Common myeloid progenitor, CD34-positive (primary cell): ENCODE measurements around the gene NELL1.

Source experiments
- CTCF ChIA-PET: fragments of 350-600 bp; sonication (Branson Sonifier 250); formaldehyde crosslinking; loops from one replicate; lab custom pipeline; 2021; ENCODE audit warnings: antibody characterized with exemption; lab: Charles Lee
- POLR2A ChIA-PET: fragments of 350-600 bp; sonication (Branson Sonifier 250); formaldehyde crosslinking; loops from one replicate; lab custom pipeline; 2021; ENCODE audit warnings: antibody characterized with exemption; lab: Charles Lee
- DNase-seq, 3 donors: peaks; one replicate each; pipeline versions ENCODE4 v3.0.0 to v3.0.0-alpha.2; 2013
- H3K27ac ChIP-seq, 2 experiments: 1 replicate in 1 of 2; 2 replicates in 1 of 2; pipeline ENCODE4 v1.7.0; 2013; ENCODE audit warnings: inconsistent platforms in 2 of 2, low read length in 2 of 2, mild to moderate bottlenecking in 2 of 2, low read depth in 1 of 2, moderate library complexity in 1 of 2; ENCODE audit not compliant: severe bottlenecking in 2 of 2, insufficient read depth in 1 of 2, poor library complexity in 1 of 2
- H3K27me3 ChIP-seq, 5 experiments: replicated peaks in 2 of 5; 1 replicate in 3 of 5; 2 replicates in 2 of 5; pipeline versions ENCODE4 v1.6.1 to v1.7.0; 2013; ENCODE audit warnings: low read length in 4 of 5, mild to moderate bottlenecking in 2 of 5, moderate library complexity in 2 of 5, inconsistent platforms in 1 of 5; ENCODE audit not compliant: insufficient read depth in 5 of 5, control insufficient read depth in 4 of 5
- H3K36me3 ChIP-seq, 4 experiments: 1 replicate in 2 of 4; 2 replicates in 2 of 4; pipeline versions ENCODE4 v1.6.1 to v1.7.0; 2013; ENCODE audit warnings: low read length in 3 of 4, control low read depth in 1 of 4, mild to moderate bottlenecking in 1 of 4; ENCODE audit not compliant: control insufficient read depth in 4 of 4, insufficient read depth in 4 of 4
- H3K4me1 ChIP-seq, 4 experiments: 1 replicate in 3 of 4; 2 replicates in 1 of 4; pipeline versions ENCODE4 v1.6.1 to v1.7.1; 2013; ENCODE audit warnings: low read length in 3 of 4, mild to moderate bottlenecking in 3 of 4, control low read depth in 1 of 4, inconsistent platforms in 1 of 4, moderate library complexity in 1 of 4; ENCODE audit not compliant: control insufficient read depth in 4 of 4, insufficient read depth in 4 of 4; ENCODE audit errors: control extremely low read depth in 1 of 4
- H3K4me3 ChIP-seq, 7 experiments: 1 replicate in 4 of 7; 2 replicates in 3 of 7; pipeline versions ENCODE4 v1.5.1 to v1.7.0; 2013; ENCODE audit warnings: mild to moderate bottlenecking in 7 of 7, low read length in 6 of 7, moderate library complexity in 6 of 7, inconsistent platforms in 2 of 7, low read depth in 2 of 7, control low read depth in 1 of 7; ENCODE audit not compliant: insufficient read depth in 4 of 7, control insufficient read depth in 1 of 7; ENCODE audit errors: extremely low read depth in 1 of 7
- H3K9me3 ChIP-seq, 5 experiments: 1 replicate in 4 of 5; 2 replicates in 1 of 5; pipeline versions ENCODE4 v1.6.1 to v1.7.1; 2013; ENCODE audit warnings: low read length in 4 of 5, mild to moderate bottlenecking in 2 of 5, inconsistent platforms in 1 of 5, low read depth in 1 of 5, moderate library complexity in 1 of 5; ENCODE audit not compliant: control insufficient read depth in 4 of 5, insufficient read depth in 2 of 5; ENCODE audit errors: control extremely low read depth in 1 of 5
- WGBS: methylation state at CpG from one replicate; pipeline ENCODE4 v1.1.5; 2013; ENCODE audit not compliant: insufficient coverage; 5-methylcytosine and 5-hydroxymethylcytosine counted together

NELL1 gene

DNA sequence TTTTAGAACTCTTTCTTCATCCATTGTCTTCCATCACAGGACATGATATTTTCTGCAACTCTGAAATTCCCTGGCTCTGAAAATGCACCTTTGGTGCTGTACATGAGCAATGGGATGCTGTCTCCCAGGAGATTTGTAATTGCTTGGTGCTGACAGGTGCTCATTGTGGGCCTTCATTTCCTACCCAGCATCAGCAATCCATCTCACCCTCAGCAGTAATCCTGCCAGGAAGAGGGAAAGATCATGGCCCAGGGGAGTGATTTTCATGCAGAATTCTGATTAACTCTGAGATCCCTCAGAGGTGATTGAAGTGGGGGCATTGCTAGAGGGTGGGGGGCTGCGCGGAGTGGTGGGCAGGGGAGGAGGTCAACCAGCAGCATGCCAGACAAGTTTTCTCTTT is 651.7 kb downstream of the NELL1 start:
- CTCF ChIA-PET = no interaction called here
- Histone ChIP-seq H3K27me3 (peaks cover 0 to 2% (median 0%) of the 10 kb centered on the region in 5 experiments), H3K27ac (no peak overlapping the region), H3K4me3 (no peak overlapping the region), H3K9me3 (no peaks in the 10 kb centered on the region), H3K4me1 (peaks cover 0 to 4% (median 0%) of the 10 kb centered on the region in 4 experiments), H3K36me3 (no peaks in the 10 kb centered on the region)
- WGBS = no CpG with 5 or more reads among the region's 2 CpGs
- POLR2A ChIA-PET = no interaction called here
- DNase-seq = no peak

DNA sequence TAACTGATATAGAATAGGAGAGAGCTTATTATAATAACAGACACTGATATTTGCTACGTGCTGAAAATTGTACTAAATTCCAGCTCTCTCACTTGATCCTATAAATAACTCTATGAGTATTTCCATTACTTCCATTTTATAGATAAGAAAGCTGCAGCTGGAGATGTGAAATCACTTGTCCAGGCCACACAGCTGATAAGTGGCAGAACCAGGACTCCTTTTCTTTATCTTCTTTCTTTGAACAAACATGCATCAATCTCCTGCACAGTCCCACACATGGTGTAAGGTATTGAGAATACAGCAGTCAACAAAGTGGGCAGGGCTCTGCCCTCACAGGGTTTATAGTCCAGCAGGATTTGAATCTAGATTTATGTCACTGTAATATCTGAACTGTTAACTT is 652.1 kb downstream of the NELL1 start:
- DNase-seq = no peak
- CTCF ChIA-PET = interaction anchor here (1.1 kb wide), 1 partner anchor 14 kb away, joined by 3 read pairs; no protein-coding TSS in a partner anchor
- Histone ChIP-seq H3K36me3 (no peaks in the 10 kb centered on the region), H3K9me3 (no peaks in the 10 kb centered on the region), H3K4me1 (peaks cover 0 to 3% (median 0%) of the 10 kb centered on the region in 4 experiments), H3K27me3 (peaks cover 0 to under 1% (median 0%) of the 10 kb centered on the region in 5 experiments), H3K27ac (no peak overlapping the region), H3K4me3 (no peak overlapping the region)
- WGBS = 80% methylated on average over 1 of the region's 1 CpG
- POLR2A ChIA-PET = no interaction called here

DNA sequence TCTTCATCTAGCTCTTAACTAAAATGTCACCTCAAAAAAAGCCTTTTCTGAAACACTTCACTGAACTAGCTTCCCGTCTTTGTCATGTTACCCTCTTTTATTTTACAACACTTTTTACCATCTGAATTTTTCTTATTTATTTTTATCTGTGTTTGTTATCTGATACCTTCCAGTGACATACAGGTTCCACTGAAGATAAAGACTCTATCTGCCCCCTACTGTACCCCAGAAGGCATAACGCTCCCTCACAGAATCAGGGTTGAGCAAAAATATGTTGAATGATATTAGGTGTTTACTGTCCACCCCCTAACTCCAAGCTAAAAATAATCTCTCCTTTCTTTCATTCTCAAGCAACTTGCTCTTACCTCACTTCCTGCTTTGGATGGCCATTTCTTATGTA is 654.2 kb downstream of the NELL1 start:
- CTCF ChIA-PET = no interaction called here

DNA sequence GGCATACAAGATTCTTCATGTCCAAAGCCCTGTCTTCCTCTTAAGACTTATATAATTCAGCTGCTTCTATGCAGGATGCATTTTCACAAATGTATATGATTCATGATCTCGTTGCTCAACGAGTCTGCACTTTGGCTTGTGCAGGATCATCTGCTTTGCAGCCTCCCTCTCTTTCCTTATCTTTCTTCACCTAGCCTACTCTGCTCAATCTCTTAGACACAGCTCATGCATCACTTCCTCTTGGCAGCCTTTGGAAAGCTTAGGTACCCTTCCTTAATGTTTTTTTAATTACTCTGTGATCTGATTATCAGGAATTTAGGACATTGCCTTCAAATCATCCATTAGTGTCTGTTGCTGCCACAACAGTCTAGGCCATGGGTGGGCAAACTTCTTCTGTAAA is 673.8 kb downstream of the NELL1 start:
- POLR2A ChIA-PET = no interaction called here
- WGBS = 31% methylated on average over 2 of the region's 2 CpGs
- CTCF ChIA-PET = no interaction called here

More for the DNA sequence above, 654.2 kb downstream of the NELL1 start:
- Histone ChIP-seq H3K27ac (no peak overlapping the region), H3K4me1 (no peaks in the 10 kb centered on the region), H3K9me3 (peaks cover 0 to 4% (median 0%) of the 10 kb centered on the region in 5 experiments), H3K36me3 (no peaks in the 10 kb centered on the region), H3K4me3 (no peak overlapping the region), H3K27me3 (no peaks in the 10 kb centered on the region)
- DNase-seq = no peak
- POLR2A ChIA-PET = no interaction called here
- WGBS = no CpG with 5 or more reads among the region's 2 CpGs

DNA sequence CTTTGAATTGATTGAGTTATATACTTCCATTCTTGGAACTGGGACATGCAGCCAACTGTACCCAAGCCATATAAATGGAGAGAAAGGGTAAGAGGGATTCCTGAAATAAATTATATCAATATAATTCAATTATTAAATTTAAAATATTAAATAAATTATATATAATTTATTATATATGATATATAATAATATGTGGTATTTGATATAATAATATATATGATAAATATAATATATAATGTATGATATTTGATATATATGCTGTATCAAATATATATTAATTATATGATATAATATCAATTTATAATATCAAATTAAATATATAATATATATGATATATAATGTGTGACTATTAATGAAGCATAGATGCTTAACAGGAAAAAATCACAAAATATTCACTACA is 677.0 kb downstream of the NELL1 start:
- no peaks in the 10 kb centered on the region for H3K36me3 ChIP-seq
- H3K4me1 ChIP-seq = no peaks in the 10 kb centered on the region
- no peak overlapping the region for H3K4me3 ChIP-seq
- CTCF ChIA-PET = no interaction called here
- POLR2A ChIA-PET = no interaction called here
- H3K27ac ChIP-seq = no peak overlapping the region
- H3K27me3 ChIP-seq = no peaks in the 10 kb centered on the region
- peaks cover 0 to 2% (median 0%) of the 10 kb centered on the region in 5 experiments for H3K9me3 ChIP-seq
- no peak for DNase-seq

More for the DNA sequence above, 673.8 kb downstream of the NELL1 start:
- Histone ChIP-seq H3K27me3 (no peaks in the 10 kb centered on the region), H3K27ac (no peak overlapping the region), H3K4me1 (no peaks in the 10 kb centered on the region), H3K4me3 (no peak overlapping the region), H3K36me3 (no peaks in the 10 kb centered on the region), H3K9me3 (peaks cover 0 to 2% (median 0%) of the 10 kb centered on the region in 5 experiments)
- DNase-seq = peak in 2 of 3 donors; percentile 7 to 17

DNA sequence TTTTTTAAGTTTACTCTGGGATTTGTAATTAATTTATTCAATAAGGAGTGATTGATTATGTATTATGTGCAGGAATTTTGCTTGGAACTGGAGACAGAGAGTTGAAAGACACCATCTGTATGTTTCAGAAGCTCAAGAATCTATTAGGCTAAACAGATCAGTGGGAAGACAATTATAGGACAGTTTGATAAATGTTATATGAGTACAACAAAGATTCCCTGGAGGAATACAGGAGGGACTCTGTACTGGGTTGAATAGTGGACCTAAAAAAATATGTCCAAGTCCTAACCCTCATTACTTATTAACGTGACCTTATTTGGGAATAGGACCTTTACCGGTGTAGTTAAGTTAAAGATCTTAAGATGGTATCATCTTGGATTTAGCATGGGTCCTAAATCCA is 681.2 kb downstream of the NELL1 start:
- no peak for DNase-seq
- Histone ChIP-seq H3K9me3 (no peaks in the 10 kb centered on the region), H3K27ac (no peak overlapping the region), H3K27me3 (no peaks in the 10 kb centered on the region), H3K4me1 (no peaks in the 10 kb centered on the region), H3K4me3 (no peak overlapping the region), H3K36me3 (no peaks in the 10 kb centered on the region)
- 100% methylated on average over 1 of the region's 2 CpGs for WGBS
- ChIA-PET CTCF (no interaction called here), POLR2A (no interaction called here)

DNA sequence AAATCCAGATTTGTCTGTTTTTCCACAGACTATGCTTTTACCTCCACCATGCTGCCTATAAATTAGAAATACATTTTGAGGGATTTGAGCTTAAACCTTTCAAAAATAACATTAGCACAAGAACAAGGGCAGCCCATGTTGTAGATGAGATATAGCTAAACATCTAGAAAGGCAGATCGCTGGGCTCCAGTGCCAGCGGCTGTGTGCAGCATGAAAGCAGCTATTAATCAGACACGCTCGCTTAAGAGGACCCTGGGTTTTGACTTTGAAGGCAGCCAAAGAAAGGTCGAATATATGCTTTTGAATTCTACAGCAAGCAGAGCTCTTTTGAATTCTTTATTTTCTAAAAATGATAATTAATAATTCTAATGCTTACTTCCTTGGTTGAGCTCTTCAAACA is 684.0 kb downstream of the NELL1 start:
- ChIA-PET POLR2A (no interaction called here), CTCF (interaction anchor here (0.6 kb wide), 1 partner anchor 448 kb away, joined by 3 read pairs; no protein-coding TSS in a partner anchor)
- Histone ChIP-seq H3K36me3 (no peaks in the 10 kb centered on the region), H3K4me1 (no peaks in the 10 kb centered on the region), H3K27me3 (no peaks in the 10 kb centered on the region), H3K4me3 (no peak overlapping the region), H3K9me3 (no peaks in the 10 kb centered on the region), H3K27ac (no peak overlapping the region)
- no peak for DNase-seq
- 78% methylated on average over 4 of the region's 5 CpGs for WGBS
